Calu3 (cell line): ENCODE measurements around the gene KATNAL2. TPM values are rescaled to one million over a fixed set of nuclear protein-coding genes. Genes with fewer than 3 reads are reported as not detected.
A peak's percentile ranks its signal among the peaks of the same experiment; 100 is the strongest.

Experiments
- BruUV-seq: library from RNA; stranded (reverse); fragments of 400-500 nt; replicated peaks from 2 replicates; lab custom pipeline; 2021; lab: Mats Ljungman, UMichigan
- CTCF ChIA-PET: fragments of 300-600 bp; sonication (Branson Sonifier 250); formaldehyde crosslinking; loops from one replicate; lab custom pipeline; 2022; ENCODE audit warnings: antibody characterized with exemption; lab: Charles Lee
- DNase-seq: peaks from one replicate; pipeline ENCODE4 v3.0.0; 2022
- H3K27ac Mint-ChIP-seq: one replicate; pipeline ENCODE4 v1.8.0; 2022; ENCODE audit warnings: mixed read lengths; ENCODE audit not compliant: unreplicated experiment
- H3K27me3 Mint-ChIP-seq: one replicate; pipeline ENCODE4 v1.8.0; 2022; ENCODE audit warnings: mixed read lengths; ENCODE audit not compliant: unreplicated experiment
- H3K36me3 Mint-ChIP-seq: one replicate; pipeline ENCODE4 v1.8.0; 2022; ENCODE audit warnings: mild to moderate bottlenecking, moderate library complexity, mixed read lengths; ENCODE audit not compliant: insufficient read depth, unreplicated experiment
- H3K4me1 Mint-ChIP-seq: one replicate; pipeline ENCODE4 v1.8.0; 2022; ENCODE audit warnings: mild to moderate bottlenecking, low read depth, mixed read lengths; ENCODE audit not compliant: unreplicated experiment
- H3K4me3 Mint-ChIP-seq: one replicate; pipeline ENCODE4 v1.8.0; 2022; ENCODE audit warnings: mild to moderate bottlenecking, low read depth, moderate library complexity, mixed read lengths; ENCODE audit not compliant: unreplicated experiment
- H3K9me3 Mint-ChIP-seq: one replicate; pipeline ENCODE4 v1.8.0; 2022; ENCODE audit warnings: low read depth, mixed read lengths; ENCODE audit not compliant: unreplicated experiment
- intact Hi-C: fragments of 100-400 bp; cut with micrococcal nuclease; formaldehyde crosslinking; loops from one replicate; pipeline ENCODE4 v1.10.0; 2022; ENCODE audit not compliant: unreplicated experiment
- total RNA-seq: library from RNA; stranded (reverse); gene quantifications from 2 replicates; pipeline ENCODE4 v1.2.3, GENCODE V29; 2022
- TF ChIP-seq, protein P1 (sequence below): fragments of 200-600 bp; IDR thresholded peaks from one replicate; pipeline ENCODE4 v1.8.0; 2022; ENCODE audit warnings: antibody characterized with exemption; ENCODE audit not compliant: unreplicated experiment

KATNAL2 gene
- total RNA-seq, 1 experiment from 2014 or later: 5.7 TPM

DNA sequence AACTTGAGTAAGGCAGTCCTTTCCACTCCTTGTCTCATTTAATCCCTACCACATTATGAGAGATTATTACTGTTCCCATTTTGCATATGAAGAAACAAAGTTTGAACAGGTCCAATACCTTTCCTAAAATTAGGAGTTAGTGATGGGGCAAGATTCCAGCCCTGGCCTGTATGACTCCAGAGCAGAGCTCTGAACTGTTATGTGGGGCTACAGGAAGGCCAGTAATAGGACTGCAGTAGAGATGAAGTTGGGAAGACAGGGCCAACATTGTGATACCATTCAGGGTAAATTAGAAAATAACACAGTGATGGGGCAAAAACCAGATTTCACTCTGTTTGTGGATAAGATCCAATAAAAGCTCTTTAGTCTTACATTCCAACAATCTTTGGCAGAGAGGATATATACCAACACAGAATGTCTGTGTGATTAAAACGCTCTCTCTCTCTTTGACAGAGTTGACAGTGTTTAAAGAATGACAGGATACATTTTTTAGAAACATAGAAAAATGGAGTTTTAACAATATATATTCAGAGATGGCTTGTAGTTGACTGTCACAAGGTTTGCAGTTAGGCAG lies 22.7 kb downstream of the KATNAL2 start:
- H3K9me3 Mint-ChIP-seq: no peaks in the 10 kb centered on the region
- no peak overlapping the region for H3K27ac Mint-ChIP-seq
- no peak for DNase-seq
- TF ChIP-seq, protein P1, sequence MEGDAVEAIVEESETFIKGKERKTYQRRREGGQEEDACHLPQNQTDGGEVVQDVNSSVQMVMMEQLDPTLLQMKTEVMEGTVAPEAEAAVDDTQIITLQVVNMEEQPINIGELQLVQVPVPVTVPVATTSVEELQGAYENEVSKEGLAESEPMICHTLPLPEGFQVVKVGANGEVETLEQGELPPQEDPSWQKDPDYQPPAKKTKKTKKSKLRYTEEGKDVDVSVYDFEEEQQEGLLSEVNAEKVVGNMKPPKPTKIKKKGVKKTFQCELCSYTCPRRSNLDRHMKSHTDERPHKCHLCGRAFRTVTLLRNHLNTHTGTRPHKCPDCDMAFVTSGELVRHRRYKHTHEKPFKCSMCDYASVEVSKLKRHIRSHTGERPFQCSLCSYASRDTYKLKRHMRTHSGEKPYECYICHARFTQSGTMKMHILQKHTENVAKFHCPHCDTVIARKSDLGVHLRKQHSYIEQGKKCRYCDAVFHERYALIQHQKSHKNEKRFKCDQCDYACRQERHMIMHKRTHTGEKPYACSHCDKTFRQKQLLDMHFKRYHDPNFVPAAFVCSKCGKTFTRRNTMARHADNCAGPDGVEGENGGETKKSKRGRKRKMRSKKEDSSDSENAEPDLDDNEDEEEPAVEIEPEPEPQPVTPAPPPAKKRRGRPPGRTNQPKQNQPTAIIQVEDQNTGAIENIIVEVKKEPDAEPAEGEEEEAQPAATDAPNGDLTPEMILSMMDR: no peak
- H3K27me3 Mint-ChIP-seq: no peaks in the 10 kb centered on the region
- H3K36me3 Mint-ChIP-seq: no peaks in the 10 kb centered on the region
- intact Hi-C loops: no loop called here
- H3K4me3 Mint-ChIP-seq: no peak overlapping the region
- no TSS peak for BruUV-seq
- no peaks in the 10 kb centered on the region for H3K4me1 Mint-ChIP-seq
- CTCF ChIA-PET: no interaction called here

DNA sequence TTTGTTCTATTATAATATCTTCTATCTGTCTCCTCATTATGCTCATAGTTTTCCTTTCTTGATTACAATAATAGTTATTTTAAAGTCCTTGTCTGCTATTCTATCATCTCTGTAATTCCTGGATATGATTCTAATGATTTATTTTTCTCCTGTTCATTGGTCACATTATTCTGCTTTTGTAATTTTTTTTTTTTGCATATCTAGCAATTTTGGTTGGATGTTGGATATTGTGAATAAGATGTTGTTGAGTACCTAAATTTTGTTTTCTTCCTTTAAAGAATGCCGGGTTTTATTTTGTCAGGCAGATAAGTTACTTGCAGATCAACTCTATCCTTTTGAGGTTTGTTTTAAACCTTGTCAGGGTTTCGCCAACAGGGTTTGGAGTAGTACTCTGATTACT lies 25.2 kb downstream of the KATNAL2 start:
- Mint-ChIP-seq H3K4me3 (no peak overlapping the region), H3K27ac (no peak overlapping the region), H3K27me3 (no peaks in the 10 kb centered on the region), H3K9me3 (no peaks in the 10 kb centered on the region), H3K4me1 (no peaks in the 10 kb centered on the region), H3K36me3 (no peaks in the 10 kb centered on the region)
- BruUV-seq: no TSS peak
- CTCF ChIA-PET: no interaction called here
- DNase-seq: no peak
- intact Hi-C loops: no loop called here
- TF ChIP-seq, protein P1: no peak

- peak; percentile 89 for DNase-seq
- H3K9me3 Mint-ChIP-seq: no peaks in the 10 kb centered on the region
- H3K27ac Mint-ChIP-seq: no peak overlapping the region
- H3K36me3 Mint-ChIP-seq: no peaks in the 10 kb centered on the region
- H3K27me3 Mint-ChIP-seq: no peaks in the 10 kb centered on the region
- CTCF ChIA-PET: no interaction called here
- intact Hi-C loops: no loop called here
- TF ChIP-seq, protein P1: no peak
- no peak overlapping the region for H3K4me3 Mint-ChIP-seq
- H3K4me1 Mint-ChIP-seq: no peaks in the 10 kb centered on the region
- BruUV-seq: no TSS peak
Measured at GRCh38 chr18:46946656-46947282, 29.4 kb downstream of the KATNAL2 start.

DNA sequence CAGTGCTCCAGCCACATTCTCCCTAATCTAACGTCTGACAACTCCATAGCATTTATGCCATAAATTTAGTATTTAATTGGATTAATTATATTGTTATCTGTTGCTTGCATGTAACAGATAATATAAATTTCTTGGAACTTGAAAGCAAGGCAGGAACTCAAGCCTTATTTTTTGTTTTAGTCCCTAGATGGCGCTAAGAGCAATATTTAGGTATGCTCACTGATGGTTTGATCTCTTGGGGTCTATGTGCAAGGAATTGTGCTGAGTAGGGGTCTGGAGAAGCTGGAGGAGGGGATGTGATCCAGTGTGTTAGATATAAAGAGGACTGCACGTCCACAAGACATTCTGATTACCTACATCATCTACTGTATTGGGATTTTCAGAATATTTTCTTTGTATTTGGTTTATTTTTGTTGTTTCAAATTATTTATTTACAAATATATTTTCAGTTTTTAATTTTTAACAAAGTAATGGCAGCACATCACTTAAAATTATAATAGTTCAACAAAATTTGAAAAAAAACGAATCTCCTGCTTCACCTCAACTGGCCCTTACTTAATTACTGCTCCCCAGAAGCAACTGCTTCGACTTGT lies 32.8 kb downstream of the KATNAL2 start:
- no peaks in the 10 kb centered on the region for H3K9me3 Mint-ChIP-seq
- H3K36me3 Mint-ChIP-seq: no peaks in the 10 kb centered on the region
- intact Hi-C loops: no loop called here
- no peak overlapping the region for H3K4me3 Mint-ChIP-seq
- CTCF ChIA-PET: no interaction called here
- TF ChIP-seq, protein P1: peak; percentile 39
- H3K27me3 Mint-ChIP-seq: no peaks in the 10 kb centered on the region
- no peaks in the 10 kb centered on the region for H3K4me1 Mint-ChIP-seq
- BruUV-seq: no TSS peak
- DNase-seq: no peak
- no peak overlapping the region for H3K27ac Mint-ChIP-seq
